C4-2B (cell line): ENCODE data around the gene BLM.
"Not testable (repeated sequence)": the region's sequence is repeated elsewhere in the genome, so short reads cannot be mapped to it uniquely, and the experiment has no call there.

Source experiments
- H3K27ac ChIP-seq: fragments of 450-650 bp; 2 replicates; pipeline ENCODE4 v1.5.1; 2017
- CTCF ChIP-seq: fragments of 450-650 bp; conservative IDR thresholded peaks from 2 replicates; pipeline ENCODE4 v1.5.1; 2017; ENCODE audit warnings: mild to moderate bottlenecking
- ZFX ChIP-seq: fragments of 450-650 bp; IDR thresholded peaks from 2 replicates; pipeline ENCODE4 v1.6.1; 2017

Gene BLM

GRCh38 chr15:90681056-90681455 is 36.1 kb upstream of the BLM start:
- TF ChIP-seq ZFX = no peak
- no peak overlapping the region for H3K27ac ChIP-seq

GRCh38 chr15:90681480-90681879 is 35.7 kb upstream of the BLM start:
- TF ChIP-seq ZFX (no peak), CTCF (no peak)
- H3K27ac ChIP-seq = no peak overlapping the region

- H3K27ac ChIP-seq = no peak overlapping the region
These were observed 33.8 kb upstream of the BLM start for GRCh38 chr15:90683371-90683770.

GRCh38 chr15:90683876-90684275 is 33.3 kb upstream of the BLM start:
- H3K27ac ChIP-seq = no peak overlapping the region
- TF ChIP-seq ZFX = no peak
- TF ChIP-seq CTCF = no peak

More at GRCh38 chr15:90683371-90683770, 33.8 kb upstream of the BLM start:
- TF ChIP-seq ZFX (no peak), CTCF (no peak)

- TF ChIP-seq ZFX (no peak), CTCF (no peak)
These were observed 32.9 kb upstream of the BLM start for GRCh38 chr15:90684281-90684680.

GRCh38 chr15:90685591-90686434 is 31.3 kb upstream of the BLM start:
- no peak overlapping the region for H3K27ac ChIP-seq
- no peak for TF ChIP-seq ZFX
- no peak for TF ChIP-seq CTCF

More at GRCh38 chr15:90684281-90684680, 32.9 kb upstream of the BLM start:
- H3K27ac ChIP-seq = no peak overlapping the region

- no peak overlapping the region for H3K27ac ChIP-seq
These were observed 30.5 kb upstream of the BLM start for GRCh38 chr15:90686435-90687218.

GRCh38 chr15:90689326-90689961 is 27.7 kb upstream of the BLM start:
- not testable (repeated sequence) for H3K27ac ChIP-seq

More at GRCh38 chr15:90686435-90687218, 30.5 kb upstream of the BLM start:
- TF ChIP-seq CTCF = no peak
